ENCODE measurements around the gene MSN.

- TF ChIP-seq CTCF (IDR thresholded peaks at IDR 0.05) (no peak), ZNF232 (CRISPR knock-in tag; IDR thresholded peaks at IDR 0.05) (no peak), HMGXB4 (CRISPR knock-in tag; IDR thresholded peaks at IDR 0.05) (no peak), CREB1 (CRISPR knock-in tag; IDR thresholded peaks at IDR 0.05) (no peak), NFE2L1 (CRISPR knock-in tag; IDR thresholded peaks at IDR 0.05) (no peak), ZNF423 (CRISPR knock-in tag; IDR thresholded peaks at IDR 0.05) (no peak), MLX (CRISPR knock-in tag; IDR thresholded peaks at IDR 0.05) (no peak), ERG (CRISPR knock-in tag; IDR thresholded peaks at IDR 0.05) (no peak), ZNF121 (CRISPR knock-in tag; IDR thresholded peaks at IDR 0.05) (no peak)
Observed at GRCh38 chrX:65781845-65782244, 114.4 kb downstream of the MSN start.

All from WTC11 (cell line).